ENCODE data around the gene CDC40. TPM values are rescaled to one million over a fixed set of nuclear protein-coding genes. Genes with fewer than 3 reads are reported as not detected.

The CDC40 gene
- total RNA-seq (ENCODE audit: unreplicated experiment), result 23.2 TPM
- long read RNA-seq, partial matches to known transcripts, result 5 of 9 reads
- long read RNA-seq, other reads (novel, unspliced or antisense), result 1 of 9 reads

- Mint-ChIP-seq H3K9me3 (ENCODE audit: unreplicated experiment) (no peaks in the 10 kb centered on the region), H3K36me3 (ENCODE audit: low read depth, unreplicated experiment) (peaks cover 6% of the 10 kb centered on the region), H3K27ac (ENCODE audit: unreplicated experiment) (no peak within 1 kb of the TSS), H3K27me3 (ENCODE audit: unreplicated experiment) (peaks cover 7% of the 10 kb centered on the region), H3K4me1 (ENCODE audit: unreplicated experiment) (peaks cover 14% of the 10 kb centered on the region), H3K4me3 (ENCODE audit: unreplicated experiment) (peak within 1 kb of the TSS; percentile 91)
- DNase-seq (ENCODE audit: low spot score), result peak; percentile 43
- TF ChIP-seq CTCF (IDR thresholded peaks at IDR 0.05; ENCODE audit: unreplicated experiment), result no peak
Observed at GRCh38 chr6:110180228-110181008, at the start of gene CDC40. Gene CDC40 (plus strand): TSS chr6:110180427. CDS start chr6:110180445, 18 bp downstream.

- Mint-ChIP-seq H3K4me1 (ENCODE audit: unreplicated experiment) (no peaks in the 10 kb centered on the region), H3K27me3 (ENCODE audit: unreplicated experiment) (no peaks in the 10 kb centered on the region), H3K27ac (ENCODE audit: unreplicated experiment) (no peak overlapping the region), H3K9me3 (ENCODE audit: unreplicated experiment) (peaks cover 5% of the 10 kb centered on the region), H3K36me3 (ENCODE audit: low read depth, unreplicated experiment) (peaks cover 47% of the 10 kb centered on the region), H3K4me3 (ENCODE audit: unreplicated experiment) (peak overlapping the region; percentile 84)
- no peak for DNase-seq (ENCODE audit: low spot score)
- TF ChIP-seq CTCF (IDR thresholded peaks at IDR 0.05; ENCODE audit: unreplicated experiment), result no peak
Observed at GRCh38 chr6:110137924-110138887, 42.0 kb upstream of the CDC40 start.

GRCh38 chr6:110139052-110139451 is 41.2 kb upstream of the CDC40 start:
- H3K27ac Mint-ChIP-seq (ENCODE audit: unreplicated experiment), result no peak overlapping the region
- no peak for TF ChIP-seq CTCF (IDR thresholded peaks at IDR 0.05; ENCODE audit: unreplicated experiment)
- no peak for DNase-seq (ENCODE audit: low spot score)
- no peaks in the 10 kb centered on the region for H3K27me3 Mint-ChIP-seq (ENCODE audit: unreplicated experiment)
- peaks cover 44% of the 10 kb centered on the region for H3K36me3 Mint-ChIP-seq (ENCODE audit: low read depth, unreplicated experiment)
- peaks cover 5% of the 10 kb centered on the region for H3K9me3 Mint-ChIP-seq (ENCODE audit: unreplicated experiment)
- no peaks in the 10 kb centered on the region for H3K4me1 Mint-ChIP-seq (ENCODE audit: unreplicated experiment)
- peak overlapping the region; percentile 88 for H3K4me3 Mint-ChIP-seq (ENCODE audit: unreplicated experiment)

- no peak for TF ChIP-seq CTCF (IDR thresholded peaks at IDR 0.05; ENCODE audit: unreplicated experiment)
- H3K9me3 Mint-ChIP-seq (ENCODE audit: unreplicated experiment), result peaks cover 5% of the 10 kb centered on the region
- H3K36me3 Mint-ChIP-seq (ENCODE audit: low read depth, unreplicated experiment), result peaks cover 48% of the 10 kb centered on the region
- H3K4me3 Mint-ChIP-seq (ENCODE audit: unreplicated experiment), result no peak overlapping the region
- H3K27ac Mint-ChIP-seq (ENCODE audit: unreplicated experiment), result no peak overlapping the region
- no peak for DNase-seq (ENCODE audit: low spot score)
- no peaks in the 10 kb centered on the region for H3K27me3 Mint-ChIP-seq (ENCODE audit: unreplicated experiment)
- no peaks in the 10 kb centered on the region for H3K4me1 Mint-ChIP-seq (ENCODE audit: unreplicated experiment)
Observed at GRCh38 chr6:110140650-110141049, 39.6 kb upstream of the CDC40 start.

Measured in endothelial cell (in vitro differentiated cells).